ENCODE measurements around the gene MGP. TPM values are rescaled to one million over a fixed set of nuclear protein-coding genes. Genes with fewer than 3 reads are reported as not detected.

Gene MGP
- total RNA-seq, 4 donors from 2014 or later, result 604 to 929 (median 711) TPM

DNA sequence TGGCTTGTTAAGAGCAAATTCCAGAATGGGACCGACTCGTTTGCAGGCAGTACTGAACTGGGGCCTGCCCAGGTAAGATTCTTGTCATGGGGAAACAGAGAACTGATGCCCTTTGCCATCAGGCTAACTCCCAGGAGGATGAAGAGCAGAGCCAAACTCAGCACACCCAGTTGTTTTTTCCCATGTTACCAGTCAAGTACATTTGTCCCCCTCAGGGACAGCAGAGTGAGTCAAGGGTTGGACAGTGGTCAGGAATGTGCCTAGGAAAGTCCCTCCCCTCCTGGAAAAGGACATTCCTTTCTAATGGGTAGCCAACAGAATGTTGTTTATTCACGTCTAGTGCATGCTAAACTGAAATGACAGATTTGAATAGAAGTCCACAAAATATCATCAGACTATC lies 43.9 kb downstream of the MGP start:
- Histone ChIP-seq H3K9me3 (no peaks in the 10 kb centered on the region), H3K36me3 (no peaks in the 10 kb centered on the region), H3K4me3 (no peak overlapping the region), H3K27ac (replicated peaks in 1 of 4) (peak overlapping the region; percentile 53 to 61 (median 57)), H3K4me1 (peaks cover 34 to 59% (median 41%) of the 10 kb centered on the region in 4 donors), H3K27me3 (no peaks in the 10 kb centered on the region)
- intact Hi-C loops (cut with DNase I), result loop anchor here (5.0 to 10.0 kb wide), 3 partner anchors 91 to 313 kb away; no protein-coding TSS in a partner anchor
- WGBS, result 48% methylated on average over 3 of the region's 3 CpGs
- no peak for TF ChIP-seq POLR2A (IDR thresholded peaks at IDR 0.05; ENCODE audit: low read depth)
- TF ChIP-seq, protein P1, sequence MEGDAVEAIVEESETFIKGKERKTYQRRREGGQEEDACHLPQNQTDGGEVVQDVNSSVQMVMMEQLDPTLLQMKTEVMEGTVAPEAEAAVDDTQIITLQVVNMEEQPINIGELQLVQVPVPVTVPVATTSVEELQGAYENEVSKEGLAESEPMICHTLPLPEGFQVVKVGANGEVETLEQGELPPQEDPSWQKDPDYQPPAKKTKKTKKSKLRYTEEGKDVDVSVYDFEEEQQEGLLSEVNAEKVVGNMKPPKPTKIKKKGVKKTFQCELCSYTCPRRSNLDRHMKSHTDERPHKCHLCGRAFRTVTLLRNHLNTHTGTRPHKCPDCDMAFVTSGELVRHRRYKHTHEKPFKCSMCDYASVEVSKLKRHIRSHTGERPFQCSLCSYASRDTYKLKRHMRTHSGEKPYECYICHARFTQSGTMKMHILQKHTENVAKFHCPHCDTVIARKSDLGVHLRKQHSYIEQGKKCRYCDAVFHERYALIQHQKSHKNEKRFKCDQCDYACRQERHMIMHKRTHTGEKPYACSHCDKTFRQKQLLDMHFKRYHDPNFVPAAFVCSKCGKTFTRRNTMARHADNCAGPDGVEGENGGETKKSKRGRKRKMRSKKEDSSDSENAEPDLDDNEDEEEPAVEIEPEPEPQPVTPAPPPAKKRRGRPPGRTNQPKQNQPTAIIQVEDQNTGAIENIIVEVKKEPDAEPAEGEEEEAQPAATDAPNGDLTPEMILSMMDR (IDR thresholded peaks at IDR 0.05), result no peak
- TF ChIP-seq EP300 (IDR thresholded peaks at IDR 0.05), result no peak
- TF ChIP-seq POLR2AphosphoS5 (IDR thresholded peaks at IDR 0.05), result peak; percentile 58 to 80
- DNase-seq (ENCODE audit: extremely low spot score), result no peak

DNA sequence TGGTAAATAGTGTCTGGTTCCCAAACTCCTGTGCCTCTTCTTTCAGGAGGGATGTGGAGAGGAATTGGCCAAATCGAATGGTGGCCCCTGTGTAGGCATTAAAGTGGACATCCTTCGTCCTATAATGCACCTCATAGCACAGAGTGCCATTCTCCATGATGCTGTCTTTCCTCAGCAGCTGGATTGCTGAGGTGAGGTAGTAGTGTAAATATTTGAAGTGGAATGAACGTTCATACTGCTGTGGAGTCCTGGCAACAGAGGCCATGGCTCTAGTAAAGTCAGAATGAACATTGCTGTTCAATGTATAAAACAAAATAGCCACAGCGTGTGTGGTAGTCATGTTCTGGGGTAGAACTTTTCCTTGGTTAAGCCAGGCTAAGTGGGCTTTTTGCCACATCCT lies 45.0 kb downstream of the MGP start:
- TF ChIP-seq POLR2A (IDR thresholded peaks at IDR 0.05; ENCODE audit: low read depth) (no peak), EP300 (IDR thresholded peaks at IDR 0.05) (no peak), POLR2AphosphoS5 (IDR thresholded peaks at IDR 0.05) (no peak)
- TF ChIP-seq, protein P1 (IDR thresholded peaks at IDR 0.05), result no peak
- 80% methylated on average over 4 of the region's 4 CpGs for WGBS
- no peaks in the 10 kb centered on the region for H3K36me3 ChIP-seq
- H3K4me1 ChIP-seq, result peaks cover 23 to 47% (median 31%) of the 10 kb centered on the region in 4 donors
- no peak for DNase-seq (ENCODE audit: extremely low spot score)
- peak overlapping the region in 2 of 4 donors; percentile 53 to 57 for H3K27ac ChIP-seq (replicated peaks in 1 of 4)
- H3K4me3 ChIP-seq, result no peak overlapping the region
- no peaks in the 10 kb centered on the region for H3K9me3 ChIP-seq
- intact Hi-C loops (cut with DNase I), result loop anchor here (5.0 to 10.0 kb wide), 3 partner anchors 92 to 314 kb away; no protein-coding TSS in a partner anchor
- H3K27me3 ChIP-seq, result no peaks in the 10 kb centered on the region

DNA sequence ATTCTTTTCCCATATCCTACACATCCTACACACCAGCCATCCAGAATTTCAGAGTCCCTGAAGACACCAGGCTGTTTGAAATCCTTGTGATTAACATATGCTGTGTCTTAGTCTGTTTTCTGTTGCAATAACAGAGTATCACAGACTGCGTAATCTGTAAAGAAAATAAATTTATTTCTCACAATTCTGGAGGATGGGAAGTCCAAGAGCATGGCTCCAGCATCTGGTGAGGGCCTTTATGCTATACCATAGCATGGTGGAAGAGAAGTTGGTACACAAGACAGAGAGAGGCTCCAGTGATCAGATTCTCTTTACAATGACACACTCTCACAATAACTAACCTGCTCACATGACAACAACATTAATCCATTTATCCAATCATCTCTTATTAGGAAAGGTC lies 46.4 kb downstream of the MGP start:
- intact Hi-C loops (cut with DNase I), result no loop called here
- TF ChIP-seq POLR2AphosphoS5 (IDR thresholded peaks at IDR 0.05) (no peak), POLR2A (IDR thresholded peaks at IDR 0.05; ENCODE audit: low read depth) (no peak), EP300 (IDR thresholded peaks at IDR 0.05) (no peak)
- TF ChIP-seq, protein P1 (IDR thresholded peaks at IDR 0.05), result no peak
- H3K4me3 ChIP-seq, result no peak overlapping the region
- peaks cover 20 to 34% (median 28%) of the 10 kb centered on the region in 4 donors for H3K4me1 ChIP-seq
- no peak for DNase-seq (ENCODE audit: extremely low spot score)
- H3K27me3 ChIP-seq, result no peaks in the 10 kb centered on the region
- no peaks in the 10 kb centered on the region for H3K9me3 ChIP-seq
- 88% methylated on average over 1 of the region's 1 CpG for WGBS
- no peaks in the 10 kb centered on the region for H3K36me3 ChIP-seq
- no peak overlapping the region for H3K27ac ChIP-seq (replicated peaks in 1 of 4)

DNA sequence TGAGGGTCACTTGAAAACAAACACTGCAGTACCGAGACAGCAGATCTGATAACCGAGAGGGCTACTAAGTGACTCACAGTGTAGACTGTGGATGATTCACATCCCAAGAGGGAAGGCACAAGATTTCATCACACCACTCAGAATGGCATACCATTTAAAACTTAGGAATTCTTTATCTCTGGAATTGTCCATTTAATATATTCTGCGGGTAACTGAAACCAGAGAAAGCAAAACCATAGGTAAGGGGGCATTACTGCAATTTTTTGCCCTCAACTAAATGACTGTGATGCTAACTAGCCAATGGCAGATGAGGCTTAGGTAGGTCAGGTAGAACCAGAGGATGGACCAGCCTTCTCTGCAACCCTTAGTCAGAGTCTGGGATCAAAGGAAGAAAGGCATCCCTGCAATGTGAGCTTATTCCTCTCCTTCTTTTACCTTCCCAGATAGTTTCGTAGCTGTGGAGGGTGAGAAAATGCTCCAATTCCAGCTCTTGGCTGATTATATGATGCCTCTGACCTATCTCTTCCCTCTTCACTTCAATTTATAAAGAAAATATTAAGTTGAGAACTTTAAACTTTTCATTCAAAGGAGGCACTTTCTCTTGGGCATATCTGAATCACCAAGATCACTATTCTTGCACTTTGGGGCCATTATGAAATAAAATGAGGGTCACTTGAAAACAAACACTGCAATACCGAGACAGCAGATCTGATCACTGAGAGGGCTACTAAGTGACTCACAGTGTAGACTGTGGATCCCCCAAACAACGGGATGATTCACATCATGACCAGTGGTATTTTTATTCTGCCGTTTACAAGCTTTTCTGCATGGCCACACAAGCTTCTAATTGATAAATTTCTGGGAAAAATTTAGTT lies 49.1 kb downstream of the MGP start:
- no peaks in the 10 kb centered on the region for H3K27me3 ChIP-seq
- H3K4me3 ChIP-seq, result no peak overlapping the region
- H3K9me3 ChIP-seq, result no peaks in the 10 kb centered on the region
- H3K27ac ChIP-seq (replicated peaks in 1 of 4), result no peak overlapping the region
- WGBS, result 80% methylated on average over 7 of the region's 7 CpGs
- no peak for TF ChIP-seq POLR2A (IDR thresholded peaks at IDR 0.05; ENCODE audit: low read depth)
- no peak for TF ChIP-seq POLR2AphosphoS5 (IDR thresholded peaks at IDR 0.05)
- TF ChIP-seq EP300 (IDR thresholded peaks at IDR 0.05), result no peak
- TF ChIP-seq, protein P1 (IDR thresholded peaks at IDR 0.05), result no peak
- no peak for DNase-seq (ENCODE audit: extremely low spot score)
- intact Hi-C loops (cut with DNase I), result no loop called here
- H3K4me1 ChIP-seq, result peaks cover 8 to 14% (median 13%) of the 10 kb centered on the region in 4 donors
- H3K36me3 ChIP-seq, result no peaks in the 10 kb centered on the region

Measured in esophagus muscularis mucosa (tissue), 4 donors.